Tibial nerve (tissue), 4 donors: ENCODE results near the gene APOO.

Experiments
- EP300 ChIP-seq, 2 donors: sonication (generic); formaldehyde crosslinking; IDR thresholded peaks; one replicate each; pipeline ENCODE4 v1.6.1; 2017; ENCODE audit warnings: antibody characterized with exemption in 2 of 2, mild to moderate bottlenecking in 1 of 2
- POLR2A ChIP-seq, 2 donors: fragments of 450-650 bp; IDR thresholded peaks; one replicate each; pipeline ENCODE4 v1.6.1; 2017; ENCODE audit warnings: antibody characterized with exemption in 2 of 2, mild to moderate bottlenecking in 2 of 2, moderate library complexity in 2 of 2
- TF ChIP-seq, protein P1 (sequence below), 5 experiments: fragments of 200-600 bp in 3 of 5; fragments of 450-650 bp in 2 of 5; sonication (generic) in 3 of 5; IDR thresholded peaks; one replicate each; pipeline ENCODE4 v1.5.1; 2016 to 2019; ENCODE audit warnings: antibody characterized with exemption in 5 of 5, mild to moderate bottlenecking in 3 of 5, moderate library complexity in 2 of 5

DNA sequence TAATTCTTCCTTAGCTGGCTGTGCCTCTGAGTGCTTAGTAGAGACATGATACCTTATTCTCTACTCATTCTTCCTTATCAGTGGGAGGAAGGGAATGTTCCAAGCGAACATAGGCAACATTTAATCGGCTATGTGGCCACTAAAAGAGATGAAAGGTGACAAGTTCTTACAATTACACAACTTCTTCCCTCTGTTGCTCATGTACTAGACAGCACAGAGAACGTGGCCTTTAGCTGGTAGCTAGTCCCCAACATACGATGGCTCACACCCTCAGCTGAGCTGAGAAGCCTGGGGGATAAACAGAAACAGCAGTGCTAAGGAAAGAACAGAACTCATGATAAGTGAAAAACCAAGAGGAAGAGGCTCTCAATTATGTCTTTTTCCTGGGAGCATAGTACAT is 52.2 kb downstream of the APOO start:
- TF ChIP-seq, protein P1, sequence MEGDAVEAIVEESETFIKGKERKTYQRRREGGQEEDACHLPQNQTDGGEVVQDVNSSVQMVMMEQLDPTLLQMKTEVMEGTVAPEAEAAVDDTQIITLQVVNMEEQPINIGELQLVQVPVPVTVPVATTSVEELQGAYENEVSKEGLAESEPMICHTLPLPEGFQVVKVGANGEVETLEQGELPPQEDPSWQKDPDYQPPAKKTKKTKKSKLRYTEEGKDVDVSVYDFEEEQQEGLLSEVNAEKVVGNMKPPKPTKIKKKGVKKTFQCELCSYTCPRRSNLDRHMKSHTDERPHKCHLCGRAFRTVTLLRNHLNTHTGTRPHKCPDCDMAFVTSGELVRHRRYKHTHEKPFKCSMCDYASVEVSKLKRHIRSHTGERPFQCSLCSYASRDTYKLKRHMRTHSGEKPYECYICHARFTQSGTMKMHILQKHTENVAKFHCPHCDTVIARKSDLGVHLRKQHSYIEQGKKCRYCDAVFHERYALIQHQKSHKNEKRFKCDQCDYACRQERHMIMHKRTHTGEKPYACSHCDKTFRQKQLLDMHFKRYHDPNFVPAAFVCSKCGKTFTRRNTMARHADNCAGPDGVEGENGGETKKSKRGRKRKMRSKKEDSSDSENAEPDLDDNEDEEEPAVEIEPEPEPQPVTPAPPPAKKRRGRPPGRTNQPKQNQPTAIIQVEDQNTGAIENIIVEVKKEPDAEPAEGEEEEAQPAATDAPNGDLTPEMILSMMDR (IDR thresholded peaks at IDR 0.05) = no peak
- TF ChIP-seq POLR2A (IDR thresholded peaks at IDR 0.05) (no peak), EP300 (IDR thresholded peaks at IDR 0.05) (no peak)
